Vagina (tissue), 2 donors: ENCODE results near the gene NDUFAF8.

Source experiments
- CTCF ChIP-seq, 3 experiments: fragments of 450-650 bp in 2 of 3; fragments of 200-600 bp in 1 of 3; sonication (generic) in 1 of 3; IDR thresholded peaks; one replicate each; pipeline ENCODE4 v1.5.1; 2017 to 2019; ENCODE audit warnings: antibody characterized with exemption in 3 of 3, mild to moderate bottlenecking in 2 of 3, moderate library complexity in 2 of 3
- POLR2A ChIP-seq, 2 donors: fragments of 450-650 bp; IDR thresholded peaks; one replicate each; pipeline ENCODE4 v1.6.1; 2017; ENCODE audit warnings: antibody characterized with exemption in 2 of 2, mild to moderate bottlenecking in 2 of 2, moderate library complexity in 2 of 2

- TF ChIP-seq CTCF (IDR thresholded peaks at IDR 0.05) (no peak), POLR2A (IDR thresholded peaks at IDR 0.05) (no peak)
Observed at GRCh38 chr17:81258292-81258691, 19.2 kb downstream of the NDUFAF8 start.
